Dendritic cell treated with granulocyte-macrophage colony-stimulating factor and Interleukin-4, amounts not matched to agents 40 ng/mL and 50 ng/mL, for 4 days (primary cell): ENCODE results near the gene SYNPR.

Experiments used
- H3K27ac Mint-ChIP-seq: one replicate; pipeline ENCODE4 v1.8.0; 2022; ENCODE audit warnings: mild to moderate bottlenecking, mixed read lengths
- H3K27me3 Mint-ChIP-seq: one replicate; pipeline ENCODE4 v1.8.0; 2022; ENCODE audit warnings: mild to moderate bottlenecking, mixed read lengths
- H3K36me3 Mint-ChIP-seq: one replicate; pipeline ENCODE4 v1.8.0; 2022; ENCODE audit warnings: low read depth, mixed read lengths
- H3K4me1 Mint-ChIP-seq: one replicate; pipeline ENCODE4 v1.8.0; 2022; ENCODE audit warnings: low read depth, mixed read lengths
- H3K4me3 Mint-ChIP-seq: one replicate; pipeline ENCODE4 v1.8.0; 2022; ENCODE audit warnings: mild to moderate bottlenecking, moderate library complexity, mixed read lengths
- H3K9me3 Mint-ChIP-seq: one replicate; pipeline ENCODE4 v1.8.0; 2022; ENCODE audit warnings: mixed read lengths
- intact Hi-C: fragments of 100-400 bp; cut with micrococcal nuclease; formaldehyde crosslinking; loops from one replicate; pipeline ENCODE4 v1.15.0; 2022

SYNPR gene

DNA sequence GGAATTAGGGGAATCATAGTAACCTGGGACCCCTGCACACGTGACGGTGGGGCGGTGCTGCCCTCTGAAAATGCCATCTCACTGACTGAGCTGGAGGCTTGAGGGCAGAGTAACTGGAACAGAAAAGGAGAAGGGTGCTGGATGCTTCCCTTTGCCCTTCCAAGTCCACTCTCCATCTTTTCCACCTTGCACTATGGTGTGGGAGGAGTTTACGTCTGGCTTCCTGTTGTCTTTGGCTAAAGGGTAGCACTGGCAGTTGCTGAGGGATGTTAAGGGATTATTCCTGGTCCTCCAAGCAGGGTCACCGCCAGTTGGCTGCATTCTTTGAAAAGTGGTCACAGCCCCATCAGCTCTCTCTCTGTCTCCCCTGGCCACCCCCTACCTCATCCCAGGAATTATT is 245.0 kb downstream of the SYNPR start:
- no peaks in the 10 kb centered on the region for H3K4me1 Mint-ChIP-seq

DNA sequence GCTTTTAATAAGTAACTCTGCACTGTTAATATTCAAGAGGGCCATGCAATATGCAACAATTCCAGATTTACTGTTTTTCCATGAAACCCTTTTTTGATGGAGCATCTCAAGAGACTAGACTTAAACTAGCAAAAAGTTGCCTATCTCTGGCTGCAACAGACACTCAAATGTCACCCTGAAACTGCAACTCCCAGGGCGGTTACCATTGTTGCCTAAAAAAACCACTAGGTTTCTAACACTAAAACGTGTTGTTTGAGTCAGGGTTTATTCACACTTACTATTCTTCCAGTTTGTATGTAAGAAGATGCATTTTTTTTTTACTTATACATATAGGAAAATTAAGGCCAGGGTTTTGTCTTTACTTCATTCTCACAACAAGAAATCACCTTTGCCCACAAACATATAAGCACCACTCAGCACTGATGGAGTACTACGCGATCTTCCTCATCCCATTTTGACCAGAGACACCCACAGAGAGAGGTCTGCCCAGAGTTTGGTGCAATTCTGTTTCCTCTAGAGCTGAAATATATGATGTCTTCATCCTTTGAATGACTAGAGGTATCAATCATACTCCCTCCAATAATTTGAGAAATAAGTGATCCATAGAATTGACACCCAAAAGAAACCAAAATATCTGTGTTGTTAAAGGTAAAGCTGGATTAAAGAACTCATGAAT is 250.4 kb downstream of the SYNPR start:
- no peaks in the 10 kb centered on the region for H3K27me3 Mint-ChIP-seq
- H3K36me3 Mint-ChIP-seq = no peaks in the 10 kb centered on the region
- intact Hi-C loops = no loop called here
- H3K4me3 Mint-ChIP-seq = no peak overlapping the region
- H3K9me3 Mint-ChIP-seq = no peaks in the 10 kb centered on the region
- H3K27ac Mint-ChIP-seq = no peak overlapping the region
- H3K4me1 Mint-ChIP-seq = no peaks in the 10 kb centered on the region

More for the DNA sequence above, 245.0 kb downstream of the SYNPR start:
- no peak overlapping the region for H3K27ac Mint-ChIP-seq
- H3K4me3 Mint-ChIP-seq = no peak overlapping the region
- H3K9me3 Mint-ChIP-seq = no peaks in the 10 kb centered on the region
- H3K27me3 Mint-ChIP-seq = no peaks in the 10 kb centered on the region
- H3K36me3 Mint-ChIP-seq = no peaks in the 10 kb centered on the region
- intact Hi-C loops = no loop called here

DNA sequence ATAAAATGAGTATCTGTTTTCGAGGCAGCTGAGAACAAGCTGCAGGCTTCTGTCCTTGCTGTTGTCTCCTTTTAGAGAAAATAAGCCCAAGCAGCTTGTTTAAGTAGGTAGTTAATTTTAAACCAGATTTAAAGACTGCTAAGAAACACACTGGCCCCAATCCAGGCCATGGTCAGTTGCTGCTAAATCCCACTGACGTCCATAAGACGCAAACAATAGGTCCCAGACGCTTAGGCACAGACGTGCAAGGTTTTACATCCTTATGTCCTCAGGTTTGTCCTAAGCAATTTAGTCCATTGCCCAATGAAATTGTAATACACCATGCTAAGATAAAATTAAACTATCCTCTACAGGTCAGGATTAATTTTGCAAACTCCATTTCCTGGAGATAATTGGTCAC is 254.4 kb downstream of the SYNPR start:
- Mint-ChIP-seq H3K27ac (no peak overlapping the region), H3K4me3 (no peak overlapping the region), H3K4me1 (no peaks in the 10 kb centered on the region), H3K27me3 (no peaks in the 10 kb centered on the region), H3K9me3 (no peaks in the 10 kb centered on the region), H3K36me3 (no peaks in the 10 kb centered on the region)
- intact Hi-C loops = no loop called here

DNA sequence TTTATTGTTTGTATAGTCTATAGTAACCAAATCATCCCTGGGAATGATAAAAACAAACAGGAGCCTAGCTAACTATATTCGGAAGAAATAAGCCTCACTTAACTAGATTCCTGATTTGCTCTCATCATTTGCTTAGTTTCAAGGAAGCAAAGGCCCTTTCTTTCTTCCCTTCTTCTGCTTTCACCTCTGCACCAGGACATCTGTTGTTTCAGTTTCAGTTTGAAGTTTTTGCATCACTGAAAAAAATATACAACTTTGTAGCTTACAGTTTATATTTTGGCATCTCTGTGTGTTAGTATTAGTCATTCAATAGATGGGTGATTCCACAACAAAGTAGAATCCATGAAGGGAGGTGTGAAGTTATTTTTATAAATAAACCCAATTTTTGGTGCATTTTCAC is 260.8 kb downstream of the SYNPR start:
- no peaks in the 10 kb centered on the region for H3K36me3 Mint-ChIP-seq
- intact Hi-C loops = no loop called here
- no peak overlapping the region for H3K4me3 Mint-ChIP-seq
- no peak overlapping the region for H3K27ac Mint-ChIP-seq
- H3K4me1 Mint-ChIP-seq = no peaks in the 10 kb centered on the region
- no peaks in the 10 kb centered on the region for H3K27me3 Mint-ChIP-seq
- no peaks in the 10 kb centered on the region for H3K9me3 Mint-ChIP-seq

DNA sequence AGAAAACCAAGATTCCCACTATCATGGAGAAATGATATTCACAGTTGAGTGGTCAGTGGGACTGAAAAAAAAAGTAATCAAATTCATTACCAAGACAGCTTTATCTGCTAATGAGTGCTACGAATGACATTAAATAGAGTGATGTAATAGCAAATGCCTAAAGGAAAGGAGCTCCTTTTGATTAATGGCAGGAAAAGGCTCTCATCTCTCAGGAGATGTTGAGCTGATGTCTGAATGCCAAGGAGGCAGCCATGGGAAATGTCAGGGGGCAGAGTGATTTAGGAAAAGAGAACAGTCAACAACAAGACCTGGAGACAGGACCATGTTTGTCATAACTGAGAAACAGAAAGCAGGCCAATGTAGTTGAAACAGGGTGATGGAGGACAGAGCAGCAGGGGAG is 277.7 kb downstream of the SYNPR start:
- no peak overlapping the region for H3K27ac Mint-ChIP-seq
- H3K9me3 Mint-ChIP-seq = peaks cover 9% of the 10 kb centered on the region
- no peaks in the 10 kb centered on the region for H3K4me1 Mint-ChIP-seq
- H3K36me3 Mint-ChIP-seq = no peaks in the 10 kb centered on the region
- no peaks in the 10 kb centered on the region for H3K27me3 Mint-ChIP-seq
- H3K4me3 Mint-ChIP-seq = no peak overlapping the region
- intact Hi-C loops = no loop called here

DNA sequence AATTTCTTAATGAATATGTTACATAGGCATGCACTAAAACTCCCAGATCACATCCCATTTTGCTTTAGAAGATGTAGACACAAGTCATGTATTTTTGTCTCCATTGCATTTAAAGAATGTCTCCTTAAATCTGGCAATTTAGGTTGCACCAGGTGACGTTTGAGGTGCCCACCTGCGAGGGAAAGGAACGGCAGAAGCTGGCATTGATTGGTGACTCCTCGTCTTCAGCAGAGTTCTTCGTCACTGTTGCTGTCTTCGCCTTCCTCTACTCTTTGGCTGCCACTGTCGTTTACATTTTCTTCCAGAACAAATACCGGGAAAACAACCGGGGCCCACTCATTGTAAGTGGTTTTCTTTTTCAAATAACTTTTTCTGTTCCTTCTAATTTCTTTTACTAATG is 278.3 kb downstream of the SYNPR start:
- Mint-ChIP-seq H3K4me1 (no peaks in the 10 kb centered on the region), H3K9me3 (peaks cover 9% of the 10 kb centered on the region)

DNA sequence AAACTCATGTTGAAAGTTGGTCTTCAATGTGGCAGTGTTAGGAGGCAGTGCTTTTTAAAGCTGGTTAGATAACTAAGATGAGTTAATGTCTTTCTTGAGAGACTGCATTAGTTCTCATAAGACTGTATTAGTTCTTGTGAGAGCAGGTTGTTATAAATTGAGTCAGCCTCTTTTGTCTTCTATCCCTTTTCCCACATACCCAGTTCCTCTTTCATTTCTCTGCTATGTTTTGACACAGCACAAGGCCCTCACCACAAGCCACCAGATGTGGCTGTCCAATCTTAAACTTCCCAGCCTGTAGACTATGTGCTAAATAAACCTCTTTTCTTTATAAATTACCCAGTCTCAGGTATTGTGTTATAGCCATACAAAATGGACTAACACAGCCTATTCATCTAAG is 279.8 kb downstream of the SYNPR start:
- Mint-ChIP-seq H3K9me3 (peaks cover 9% of the 10 kb centered on the region), H3K27ac (no peak overlapping the region)

More for the DNA sequence above, 278.3 kb downstream of the SYNPR start:
- H3K27me3 Mint-ChIP-seq = no peaks in the 10 kb centered on the region
- no peak overlapping the region for H3K4me3 Mint-ChIP-seq
- H3K27ac Mint-ChIP-seq = no peak overlapping the region
- intact Hi-C loops = no loop called here
- H3K36me3 Mint-ChIP-seq = no peaks in the 10 kb centered on the region

DNA sequence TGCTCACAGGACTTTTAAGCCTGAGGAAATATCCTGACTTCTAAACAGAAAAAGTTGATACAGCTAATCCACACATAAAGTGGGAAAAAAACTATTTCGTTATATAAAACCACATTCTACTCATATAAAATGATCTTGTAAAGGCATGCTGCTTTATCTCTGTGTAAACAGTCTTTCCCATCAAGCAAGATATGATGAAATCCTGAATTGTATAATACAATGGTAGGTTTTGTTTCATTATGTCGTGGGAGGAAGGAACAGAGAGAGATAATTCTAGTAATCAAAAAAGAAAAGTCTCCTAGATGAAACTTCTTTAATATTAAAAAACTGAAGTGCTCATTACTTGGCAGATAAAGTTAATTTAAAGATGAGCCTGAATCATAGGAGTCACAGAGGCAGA is 281.8 kb downstream of the SYNPR start:
- Mint-ChIP-seq H3K4me1 (no peaks in the 10 kb centered on the region), H3K27me3 (no peaks in the 10 kb centered on the region), H3K4me3 (no peak overlapping the region), H3K9me3 (peaks cover 9% of the 10 kb centered on the region), H3K27ac (no peak overlapping the region), H3K36me3 (no peaks in the 10 kb centered on the region)
- intact Hi-C loops = no loop called here

More for the DNA sequence above, 279.8 kb downstream of the SYNPR start:
- Mint-ChIP-seq H3K4me3 (no peak overlapping the region), H3K36me3 (no peaks in the 10 kb centered on the region), H3K27me3 (no peaks in the 10 kb centered on the region), H3K4me1 (no peaks in the 10 kb centered on the region)
- intact Hi-C loops = no loop called here

DNA sequence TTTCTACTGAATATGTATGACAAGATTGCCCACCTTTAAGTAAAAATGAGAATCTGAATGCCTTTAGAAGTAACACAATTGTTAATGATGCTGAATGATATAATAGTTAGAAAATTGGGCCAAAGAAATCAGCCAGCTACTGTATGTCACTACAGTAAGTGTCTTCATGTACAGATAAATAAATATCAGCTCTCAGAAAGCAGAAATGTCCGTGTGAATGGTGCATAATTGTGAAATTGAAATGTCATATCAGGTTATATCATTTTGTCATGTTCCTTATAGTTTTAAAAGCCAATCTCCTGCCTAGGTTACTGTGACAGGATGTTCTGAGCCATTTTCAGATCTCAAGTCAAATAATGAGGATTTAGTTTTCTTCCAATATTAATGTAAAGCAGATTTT is 283.8 kb downstream of the SYNPR start:
- Mint-ChIP-seq H3K9me3 (no peaks in the 10 kb centered on the region), H3K27ac (no peak overlapping the region), H3K36me3 (no peaks in the 10 kb centered on the region), H3K27me3 (no peaks in the 10 kb centered on the region), H3K4me1 (no peaks in the 10 kb centered on the region), H3K4me3 (no peak overlapping the region)
- intact Hi-C loops = no loop called here

DNA sequence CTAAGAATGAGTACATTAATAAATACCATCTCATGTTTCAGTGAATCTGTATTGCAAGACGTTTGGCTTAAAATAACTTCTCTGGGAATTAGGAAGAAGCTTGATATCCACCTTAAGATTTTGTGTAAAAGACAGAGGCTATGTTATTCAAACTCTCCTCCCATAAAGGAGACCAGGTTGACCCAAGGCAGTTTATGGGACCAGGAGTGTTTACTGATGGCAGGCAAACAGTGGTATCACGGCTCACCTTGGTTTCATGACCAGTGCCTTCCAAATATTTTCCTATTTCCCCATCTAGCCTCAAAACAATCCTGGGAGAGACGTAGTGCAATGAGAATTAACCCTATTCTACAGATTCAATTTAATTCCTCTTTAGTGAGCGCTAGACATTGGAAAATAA is 284.2 kb downstream of the SYNPR start:
- no peak overlapping the region for H3K27ac Mint-ChIP-seq
- intact Hi-C loops = no loop called here
- H3K36me3 Mint-ChIP-seq = no peaks in the 10 kb centered on the region
- H3K27me3 Mint-ChIP-seq = no peaks in the 10 kb centered on the region
- H3K4me1 Mint-ChIP-seq = no peaks in the 10 kb centered on the region
- H3K4me3 Mint-ChIP-seq = no peak overlapping the region
- no peaks in the 10 kb centered on the region for H3K9me3 Mint-ChIP-seq

DNA sequence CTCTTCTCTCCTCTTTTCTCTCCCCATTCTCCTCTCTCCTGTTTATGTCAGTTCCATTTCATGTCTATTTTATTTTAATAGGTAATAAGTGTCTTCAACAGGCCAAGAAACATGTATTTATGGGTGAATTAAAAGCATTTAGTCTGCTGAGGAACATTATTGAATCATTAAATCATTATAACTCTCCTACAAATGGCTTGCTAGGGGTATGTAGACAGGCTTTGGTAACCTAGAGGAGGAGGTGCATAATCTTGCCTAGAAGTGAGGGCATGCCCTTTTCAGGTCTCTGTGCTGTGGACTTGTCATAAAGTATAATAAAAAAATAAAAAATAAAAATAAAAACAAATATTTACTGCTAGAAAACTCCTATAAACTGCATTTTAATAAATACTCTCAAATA is 285.5 kb downstream of the SYNPR start:
- intact Hi-C loops = no loop called here
- H3K4me3 Mint-ChIP-seq = no peak overlapping the region
- no peaks in the 10 kb centered on the region for H3K27me3 Mint-ChIP-seq
- H3K4me1 Mint-ChIP-seq = no peaks in the 10 kb centered on the region
- H3K36me3 Mint-ChIP-seq = no peaks in the 10 kb centered on the region
- H3K27ac Mint-ChIP-seq = no peak overlapping the region
- no peaks in the 10 kb centered on the region for H3K9me3 Mint-ChIP-seq

DNA sequence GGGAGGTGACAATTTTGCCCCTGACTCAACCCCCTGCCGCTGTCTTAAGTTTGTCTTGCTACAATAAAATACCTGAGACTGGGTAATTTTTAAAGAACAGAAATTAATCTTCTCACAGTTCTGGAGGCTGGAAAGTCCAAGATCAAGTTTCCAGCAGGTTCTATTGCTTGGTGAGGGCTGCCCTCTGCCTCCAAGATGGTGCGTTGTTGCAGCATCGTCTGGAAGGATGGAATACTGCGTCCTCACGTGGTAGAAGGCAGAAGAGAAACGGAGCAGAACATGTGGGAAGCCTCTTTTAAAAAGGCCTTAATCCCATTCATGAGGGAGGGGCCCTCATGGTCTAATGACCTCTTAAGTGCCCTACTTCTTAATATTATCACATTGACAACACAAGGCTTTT is 287.1 kb downstream of the SYNPR start:
- Mint-ChIP-seq H3K4me1 (no peaks in the 10 kb centered on the region), H3K36me3 (no peaks in the 10 kb centered on the region), H3K27ac (no peak overlapping the region), H3K4me3 (no peak overlapping the region), H3K9me3 (no peaks in the 10 kb centered on the region), H3K27me3 (no peaks in the 10 kb centered on the region)
- intact Hi-C loops = no loop called here

DNA sequence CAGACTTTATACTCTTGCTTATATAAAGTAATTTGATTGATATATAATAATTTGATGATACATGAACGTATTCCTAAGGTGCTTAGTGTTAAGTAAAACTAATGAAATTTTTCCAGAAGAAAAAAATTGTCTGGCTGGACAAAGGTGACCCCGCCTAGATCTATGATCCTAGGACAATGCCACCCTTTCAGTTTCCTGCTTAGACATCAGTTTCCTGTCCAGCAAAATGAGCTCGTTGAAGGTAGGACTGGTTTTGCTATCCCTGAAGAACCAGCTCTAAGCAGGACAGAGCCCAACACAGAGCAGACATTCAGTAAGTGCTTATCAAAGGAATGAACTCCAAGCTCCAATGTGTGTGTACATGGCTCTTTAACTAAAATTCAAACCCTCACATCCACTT is 293.6 kb downstream of the SYNPR start:
- intact Hi-C loops = no loop called here
- Mint-ChIP-seq H3K27me3 (no peaks in the 10 kb centered on the region), H3K36me3 (no peaks in the 10 kb centered on the region), H3K4me1 (no peaks in the 10 kb centered on the region), H3K9me3 (no peaks in the 10 kb centered on the region), H3K27ac (no peak overlapping the region), H3K4me3 (no peak overlapping the region)

DNA sequence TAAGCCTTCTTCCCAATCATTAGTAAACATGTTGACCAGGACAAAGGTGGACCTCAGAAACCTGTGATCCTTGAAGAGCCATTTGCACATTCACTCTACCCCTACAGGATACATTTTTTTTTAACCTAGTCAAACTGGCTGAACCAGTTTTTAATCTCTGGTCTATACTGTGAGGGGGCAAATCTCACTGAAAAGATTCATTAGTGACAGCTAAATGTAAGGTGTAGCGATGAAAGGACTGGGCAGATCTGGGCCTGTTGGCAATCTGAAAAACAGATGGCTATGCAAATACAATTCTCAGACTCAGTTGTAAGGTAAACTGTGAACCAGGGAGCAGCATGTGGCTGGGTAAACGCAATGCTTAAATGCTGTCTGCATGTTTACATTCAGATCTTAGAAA is 298.7 kb downstream of the SYNPR start:
- Mint-ChIP-seq H3K9me3 (peaks cover 5% of the 10 kb centered on the region), H3K36me3 (no peaks in the 10 kb centered on the region), H3K4me3 (no peak overlapping the region), H3K27me3 (no peaks in the 10 kb centered on the region), H3K4me1 (no peaks in the 10 kb centered on the region), H3K27ac (no peak overlapping the region)
- intact Hi-C loops = no loop called here

DNA sequence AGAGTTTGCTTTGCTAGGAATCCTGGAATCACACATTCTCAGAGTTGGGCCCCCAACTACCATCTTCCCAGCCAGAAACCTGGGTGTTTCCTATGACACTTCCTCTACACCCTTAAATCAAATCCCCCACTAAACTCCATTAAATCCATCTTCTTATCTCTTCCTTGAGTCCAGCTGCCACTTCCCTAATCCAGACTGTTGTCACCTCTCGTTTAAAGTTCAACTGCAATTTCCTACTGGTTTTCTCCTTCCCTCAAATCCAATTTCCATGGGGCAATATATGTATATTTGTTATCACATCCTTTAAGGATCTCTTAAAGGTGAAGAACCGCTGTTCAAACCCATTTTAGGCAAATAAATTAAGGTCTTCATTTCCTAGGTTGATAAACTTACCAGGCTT is 300.8 kb downstream of the SYNPR start:
- H3K36me3 Mint-ChIP-seq = no peaks in the 10 kb centered on the region
- H3K27me3 Mint-ChIP-seq = no peaks in the 10 kb centered on the region
- intact Hi-C loops = no loop called here
- H3K4me1 Mint-ChIP-seq = no peaks in the 10 kb centered on the region
- H3K4me3 Mint-ChIP-seq = no peak overlapping the region
- H3K9me3 Mint-ChIP-seq = peaks cover 5% of the 10 kb centered on the region
- H3K27ac Mint-ChIP-seq = no peak overlapping the region
